IPS DF 4.7 (cell line): ENCODE results near the gene SUCLG1.
"Not testable (repeated sequence)": the region's sequence is repeated elsewhere in the genome, so short reads cannot be mapped to it uniquely, and the experiment has no call there.

Experiments used
- DNase-seq: peaks from one replicate; pipeline ENCODE4 v3.0.0-alpha.2; 2013; ENCODE audit warnings: low spot score; ENCODE audit errors: extremely low read depth

Gene SUCLG1

DNA sequence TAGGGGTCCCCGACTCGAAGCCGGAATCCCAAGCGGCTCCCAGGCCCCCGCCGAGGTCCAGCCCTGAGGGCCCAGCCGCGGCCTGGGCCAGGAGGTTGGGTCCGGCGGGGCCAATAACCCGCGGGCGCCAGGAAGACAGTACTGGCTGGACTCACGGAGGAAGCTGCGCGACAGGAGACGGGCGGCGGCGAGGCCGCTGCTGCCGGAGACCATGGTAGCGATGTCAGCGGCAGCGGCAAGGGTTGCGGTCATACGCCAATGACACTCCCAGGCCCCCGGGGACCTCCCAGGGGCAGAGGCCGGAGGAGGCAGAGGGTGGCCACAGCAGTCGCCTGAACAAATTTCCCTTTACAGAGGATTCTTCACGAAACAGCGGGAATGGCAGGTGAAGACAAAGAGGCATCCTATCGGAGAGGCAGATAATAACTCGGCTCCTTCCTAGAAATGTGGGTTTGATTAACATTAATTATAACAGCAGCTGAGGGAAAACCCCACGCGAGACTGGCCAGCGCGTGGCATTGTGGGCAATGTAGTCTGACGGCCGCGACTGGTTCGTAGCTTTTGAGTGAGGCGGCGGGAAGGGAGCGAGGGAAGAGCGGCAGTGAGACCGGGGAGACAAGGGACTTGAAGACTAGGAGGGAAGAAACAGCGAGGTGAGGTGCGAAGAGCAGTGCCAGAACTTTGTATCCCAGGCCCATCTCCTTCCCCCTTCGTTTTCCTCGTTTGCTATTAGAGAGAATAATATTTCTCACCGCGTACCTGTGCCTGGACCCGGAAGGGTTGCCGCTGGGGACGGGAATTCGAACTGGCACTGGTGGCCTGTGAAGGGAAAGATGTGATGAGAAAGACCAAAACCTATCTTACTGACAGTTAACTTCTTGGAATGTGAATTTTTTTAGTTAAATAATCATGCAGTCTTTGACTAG, at the start of gene SUCLG1:
Gene SUCLG1, minus strand, starts transcription at position 263 of the 926 bp plus-strand sequence. Its CDS starts 11 bp downstream, at position 252.
- peak; percentile 36 for DNase-seq

DNA sequence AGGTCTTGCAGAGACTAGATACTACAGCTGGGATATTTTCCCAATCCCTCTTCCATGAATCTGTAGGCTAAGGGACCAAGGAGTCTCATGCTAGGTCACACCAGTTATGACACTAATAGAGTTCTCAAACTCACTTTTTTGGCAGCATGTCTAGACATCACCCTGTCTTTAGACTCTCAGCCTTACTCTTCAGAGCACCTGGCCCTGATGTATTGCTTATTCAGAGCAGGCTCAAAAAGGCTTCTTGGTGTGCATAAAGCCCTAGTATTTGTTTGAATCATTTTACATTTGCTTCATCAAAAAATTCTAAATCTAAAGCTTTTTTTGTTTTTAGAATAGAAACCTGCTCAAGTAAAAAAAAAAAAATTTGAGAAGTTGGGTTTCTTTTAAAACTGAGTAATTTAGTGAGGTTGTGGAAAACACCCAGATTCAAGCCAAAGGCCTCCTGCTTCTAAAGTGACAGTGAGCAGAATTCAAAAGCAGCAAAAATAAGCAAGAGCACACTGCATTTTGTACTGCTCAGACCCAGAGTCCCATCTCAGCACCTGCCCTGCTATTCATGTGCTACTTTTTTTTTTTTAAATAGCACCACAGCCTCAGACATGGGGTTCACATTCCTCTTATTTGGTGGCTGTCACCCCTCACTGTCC, 39.2 kb upstream of the SUCLG1 start:
- no peak for DNase-seq

DNA sequence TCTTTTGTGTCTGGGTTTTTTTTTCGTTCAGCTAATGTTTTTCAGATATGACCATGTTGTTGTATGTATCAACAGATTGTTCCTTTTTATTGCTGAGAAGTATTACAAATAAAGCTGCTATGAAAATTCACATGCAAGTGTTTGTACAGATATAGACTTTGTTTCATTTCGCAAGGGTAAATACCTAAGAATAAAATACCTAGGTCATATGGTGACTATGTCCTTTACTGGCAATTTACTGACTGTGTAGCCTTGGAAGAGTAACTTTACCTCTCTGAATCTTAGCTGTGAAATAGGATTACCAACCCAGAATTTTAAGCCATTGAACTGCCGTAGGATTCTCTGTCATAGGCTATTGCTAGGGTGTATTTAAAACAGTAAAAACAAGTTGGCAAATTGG, 38.2 kb upstream of the SUCLG1 start:
- no peak for DNase-seq

DNA sequence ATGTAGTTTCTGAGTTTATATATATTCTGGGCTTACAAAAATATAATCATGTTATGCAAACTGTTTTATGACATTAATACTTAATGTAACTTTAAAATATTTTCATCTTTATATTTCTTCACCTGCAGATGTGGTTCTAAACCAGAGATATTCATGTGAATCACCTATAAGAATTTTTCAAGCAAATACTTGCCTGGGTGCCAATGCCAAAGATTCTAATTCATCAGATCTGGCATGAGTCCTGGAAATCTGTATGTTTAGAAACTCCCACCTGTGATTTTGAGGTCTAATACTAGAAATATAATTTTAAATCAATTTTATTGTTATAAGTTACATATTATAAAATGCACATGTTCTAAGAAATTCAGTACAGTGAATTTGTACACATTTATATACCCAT, 37.3 kb upstream of the SUCLG1 start:
- DNase-seq: no peak

DNA sequence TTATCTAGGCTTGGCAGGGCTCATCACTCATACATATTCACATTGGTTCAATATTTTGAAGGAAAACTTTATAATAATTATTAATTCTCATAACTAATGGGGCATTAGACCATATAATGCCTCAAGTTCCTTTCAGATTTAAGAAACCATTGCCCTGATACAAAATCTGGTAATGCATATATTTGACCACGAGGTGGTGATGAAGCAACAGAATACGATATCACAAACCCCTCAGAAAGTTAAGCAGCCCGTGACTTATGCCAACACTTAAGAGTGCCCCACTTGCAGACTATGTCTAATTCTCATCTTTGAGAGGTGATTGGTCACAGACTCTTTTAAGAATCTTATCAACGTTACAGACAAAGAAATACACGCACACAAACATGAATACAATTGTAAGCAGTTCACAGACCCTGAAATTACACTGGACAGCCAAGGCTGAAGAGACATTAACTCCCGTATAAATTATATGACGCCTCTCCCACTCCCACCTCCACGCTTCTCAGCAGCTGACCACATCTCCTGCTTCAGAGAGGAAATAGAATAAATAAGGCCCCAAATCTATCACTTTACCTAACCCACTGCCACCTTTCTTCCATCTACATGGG, 36.6 kb upstream of the SUCLG1 start:
- no peak for DNase-seq

DNA sequence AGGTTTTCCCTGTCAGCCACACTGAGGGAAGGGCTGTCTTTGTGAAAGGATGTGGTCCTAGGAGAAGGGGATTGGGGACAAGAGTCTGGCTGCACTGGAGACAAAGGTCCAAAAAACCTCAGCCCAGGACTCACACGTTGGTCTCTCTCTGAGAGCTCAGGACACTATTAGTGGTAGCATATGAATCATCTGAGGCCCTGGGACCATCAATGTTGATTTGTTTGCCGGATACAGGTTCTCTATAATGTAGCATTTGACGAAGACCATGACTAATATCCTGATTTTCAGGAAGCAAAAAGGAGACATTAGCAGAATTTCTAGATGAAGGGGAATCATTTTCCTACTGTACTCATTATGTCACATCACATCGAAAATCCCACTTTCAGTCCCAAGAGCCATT, 35.0 kb upstream of the SUCLG1 start:
- DNase-seq: no peak

DNA sequence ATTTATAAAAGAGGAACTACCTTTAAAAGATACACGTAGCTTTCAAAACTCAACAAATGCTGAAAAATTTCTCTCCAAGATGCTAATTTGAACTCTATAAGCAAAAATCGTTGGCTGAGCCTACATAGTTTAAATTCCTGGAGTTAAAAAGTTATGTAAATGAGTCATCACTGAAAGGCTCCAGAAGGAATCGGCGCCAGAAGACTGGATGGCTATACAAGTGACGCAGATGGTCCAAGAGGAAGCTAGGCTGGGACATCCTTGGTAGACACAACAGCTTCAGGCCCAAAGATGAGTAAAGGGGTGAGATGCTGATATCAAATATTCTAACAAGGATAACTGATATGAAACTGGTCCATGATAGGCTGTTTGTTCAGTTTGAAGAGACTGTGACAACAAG, 34.4 kb upstream of the SUCLG1 start:
- no peak for DNase-seq

DNA sequence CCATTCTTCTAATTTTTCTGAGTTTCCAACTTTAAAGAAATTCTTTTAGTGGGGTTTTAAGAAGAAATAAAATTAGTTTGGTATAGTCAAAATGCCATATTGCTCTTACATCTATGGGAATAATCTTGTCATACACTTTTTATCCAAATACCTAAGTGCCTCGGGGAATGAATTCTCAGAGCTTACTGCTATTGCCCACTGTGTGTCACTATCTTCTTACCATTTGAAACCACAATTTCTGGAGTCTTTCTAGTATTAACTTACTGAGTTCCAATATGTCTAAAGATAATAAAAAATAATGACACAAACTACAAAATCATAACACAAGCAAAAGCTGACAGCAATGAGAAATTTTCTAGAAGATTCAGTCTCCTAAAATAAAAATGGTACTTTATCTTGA, 33.5 kb upstream of the SUCLG1 start:
- no peak for DNase-seq

DNA sequence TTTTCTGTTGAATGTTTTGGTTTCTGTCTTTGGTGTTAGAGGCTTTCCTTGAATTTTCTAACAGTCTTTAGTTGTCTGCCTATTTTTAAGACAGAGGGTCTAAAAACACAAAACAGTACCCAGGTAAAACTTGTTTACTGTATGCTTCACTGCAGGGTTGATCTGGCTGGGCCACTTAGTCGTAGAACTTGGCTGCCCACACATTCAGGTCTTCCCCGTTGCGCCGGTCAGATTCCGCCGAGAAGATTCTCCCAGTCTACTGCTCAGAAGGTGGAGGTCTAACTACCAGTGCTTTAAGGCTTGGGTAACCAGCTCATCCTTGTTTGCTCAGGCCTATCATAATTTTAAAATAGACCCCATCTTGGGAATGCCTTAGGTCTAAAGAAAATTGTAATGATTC, 32.7 kb upstream of the SUCLG1 start:
- DNase-seq: no peak

DNA sequence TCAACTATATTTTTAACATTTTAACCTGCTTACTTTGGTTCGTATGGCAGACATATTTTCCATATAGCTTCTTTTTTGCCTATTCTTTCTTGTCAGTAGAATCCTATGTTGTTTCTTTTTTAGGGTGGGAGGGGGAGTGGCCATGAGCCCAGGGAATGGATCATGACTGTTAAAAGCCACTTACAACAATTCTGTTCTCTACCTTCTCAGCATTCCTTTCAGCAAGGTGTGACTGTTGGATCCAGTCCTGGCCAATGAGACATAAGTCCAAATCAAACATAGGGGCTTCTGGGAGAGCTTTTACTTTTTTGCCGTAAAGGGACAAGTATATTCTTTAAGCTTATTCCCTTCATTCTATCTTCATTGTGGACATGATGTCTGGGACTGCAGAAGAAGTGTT, 32.2 kb upstream of the SUCLG1 start:
- no peak for DNase-seq

DNA sequence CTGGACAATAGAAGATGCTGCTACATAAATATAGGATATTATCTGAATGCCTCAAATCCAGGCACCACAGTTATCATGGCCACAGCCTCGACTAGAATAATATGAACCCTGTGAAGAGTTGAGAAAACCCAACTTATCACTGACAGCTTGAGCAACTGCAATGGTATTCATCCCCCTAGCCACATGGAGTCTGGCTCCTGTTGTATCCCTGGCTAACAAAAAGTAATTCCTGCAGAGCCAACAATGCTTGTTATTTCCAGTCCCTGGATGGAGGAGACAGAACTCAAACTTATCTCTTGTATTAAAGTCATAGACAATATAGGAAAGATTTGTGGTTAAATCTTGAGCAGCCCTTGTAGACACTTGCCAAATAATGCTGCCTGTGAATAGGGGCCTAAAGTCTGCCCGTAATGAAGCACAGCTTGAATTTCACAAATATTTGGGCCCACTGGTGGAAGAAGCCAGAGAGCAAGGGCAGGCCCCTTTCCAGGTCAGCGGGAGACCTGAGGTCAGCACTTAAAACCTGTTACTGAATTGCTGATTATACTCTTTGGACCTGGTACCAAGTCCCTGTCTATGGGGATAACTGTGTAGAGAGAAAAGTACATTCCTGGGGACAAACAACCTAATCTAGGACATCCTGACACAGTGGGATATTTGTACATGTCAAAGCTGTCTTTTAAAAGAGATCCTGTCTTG, 28.4 kb upstream of the SUCLG1 start:
- no peak for DNase-seq

DNA sequence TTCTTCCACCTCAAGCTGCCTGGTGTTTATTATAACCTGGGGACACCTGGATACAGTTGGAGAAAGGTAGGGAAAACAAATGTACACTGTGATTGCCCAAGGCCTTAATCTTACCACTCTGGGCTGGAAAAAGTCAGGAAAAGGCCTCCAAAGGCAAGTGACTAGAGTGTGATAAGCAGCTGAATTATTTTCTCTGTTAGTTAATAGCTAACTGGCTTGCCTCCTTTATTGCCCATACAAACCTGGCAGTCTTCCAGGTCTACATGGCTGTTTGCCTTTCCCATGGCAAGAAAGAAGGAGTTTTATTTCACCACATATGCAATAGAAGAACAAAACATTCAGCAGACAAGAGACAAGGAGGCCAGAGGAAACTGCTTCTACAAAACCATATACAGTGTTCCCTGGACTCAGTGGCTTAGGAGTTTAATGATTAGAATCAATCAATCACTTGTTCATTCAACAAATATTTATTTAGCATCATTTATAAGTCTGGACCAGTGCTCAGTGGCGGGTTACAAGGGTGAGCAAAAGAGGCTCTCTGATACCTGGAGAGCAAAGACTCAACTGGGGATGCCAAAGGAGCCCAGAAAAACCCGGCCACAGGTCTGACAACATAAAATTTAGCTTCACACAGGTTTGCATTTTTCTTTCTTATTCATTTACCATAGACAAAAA, 27.5 kb upstream of the SUCLG1 start:
- no peak for DNase-seq

DNA sequence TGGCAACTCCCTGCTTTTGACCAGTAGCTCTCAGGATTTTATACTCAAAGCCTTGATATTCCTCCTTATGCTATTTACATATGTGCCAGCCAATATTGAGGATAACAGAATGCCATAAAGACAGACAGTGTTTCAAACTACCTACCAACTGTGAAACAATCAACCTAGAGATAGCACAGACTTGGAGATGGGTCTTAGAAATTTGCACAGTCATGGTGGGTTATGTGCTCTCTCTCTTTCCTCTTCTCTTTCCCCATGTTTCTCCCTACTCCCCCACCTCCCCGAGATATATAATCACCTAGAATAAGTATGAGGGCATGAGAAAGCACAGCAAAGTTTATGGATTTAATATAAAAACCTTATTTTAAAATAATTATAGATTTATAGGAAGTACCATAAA, 24.2 kb upstream of the SUCLG1 start:
- no peak for DNase-seq

DNA sequence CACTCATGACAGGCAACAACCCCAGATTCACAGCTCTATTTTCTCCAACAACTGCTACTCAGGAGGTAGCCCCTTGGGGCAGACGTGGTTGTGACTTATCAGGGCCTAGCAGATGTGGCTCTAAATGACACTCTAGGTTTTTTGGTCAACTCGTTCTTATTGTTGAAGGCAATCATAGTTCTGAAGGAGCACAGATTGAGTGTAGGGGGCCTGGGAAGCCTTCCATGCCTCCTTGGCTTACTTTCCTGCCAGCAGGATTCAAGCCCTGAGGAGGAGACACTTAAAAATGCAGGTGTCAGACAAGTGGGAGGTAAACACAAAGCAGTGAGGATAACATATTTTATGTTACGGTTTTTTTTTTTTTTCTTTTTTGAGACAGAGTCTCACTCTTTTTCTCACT, 23.5 kb upstream of the SUCLG1 start:
- no peak for DNase-seq

DNA sequence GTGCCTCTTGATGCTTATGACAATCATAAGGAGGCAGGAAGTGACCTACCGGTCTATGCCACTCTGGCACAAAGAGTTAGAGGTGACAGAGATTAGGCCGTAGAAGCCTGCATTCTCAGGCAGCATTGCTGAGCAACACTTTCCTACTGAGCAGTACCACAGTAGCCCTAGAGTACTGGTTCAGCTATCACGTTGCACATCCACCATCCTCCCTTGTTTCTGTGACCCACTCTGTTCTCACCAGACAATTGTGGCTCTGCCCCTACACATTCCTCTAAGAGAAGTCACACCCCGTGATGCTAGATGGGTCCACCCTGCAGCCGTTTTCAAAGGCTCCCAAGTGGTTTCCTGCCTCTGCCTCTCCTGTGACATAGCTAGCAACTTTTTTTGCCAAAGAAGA, 22.6 kb upstream of the SUCLG1 start:
- DNase-seq: no peak

DNA sequence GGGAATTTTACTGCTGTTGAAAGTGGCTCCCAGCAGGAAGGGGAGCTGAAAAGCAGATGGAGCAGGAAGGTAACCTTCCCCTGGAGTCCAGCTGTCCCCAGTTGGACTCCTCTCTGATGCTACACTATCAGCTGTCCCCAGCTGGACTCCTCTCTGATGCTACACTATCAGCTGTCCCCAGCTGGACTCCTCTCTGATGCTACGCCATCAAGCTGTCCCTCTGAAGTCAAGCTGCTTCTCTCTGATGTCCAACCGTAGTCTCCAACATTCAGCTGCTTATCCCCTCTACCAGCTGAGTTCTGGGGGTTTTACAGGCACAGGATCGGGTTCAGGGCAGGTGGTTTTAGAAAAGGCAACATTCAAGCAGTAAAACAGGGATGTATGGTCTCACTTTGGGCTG, 19.8 kb upstream of the SUCLG1 start:
- DNase-seq: no peak

DNA sequence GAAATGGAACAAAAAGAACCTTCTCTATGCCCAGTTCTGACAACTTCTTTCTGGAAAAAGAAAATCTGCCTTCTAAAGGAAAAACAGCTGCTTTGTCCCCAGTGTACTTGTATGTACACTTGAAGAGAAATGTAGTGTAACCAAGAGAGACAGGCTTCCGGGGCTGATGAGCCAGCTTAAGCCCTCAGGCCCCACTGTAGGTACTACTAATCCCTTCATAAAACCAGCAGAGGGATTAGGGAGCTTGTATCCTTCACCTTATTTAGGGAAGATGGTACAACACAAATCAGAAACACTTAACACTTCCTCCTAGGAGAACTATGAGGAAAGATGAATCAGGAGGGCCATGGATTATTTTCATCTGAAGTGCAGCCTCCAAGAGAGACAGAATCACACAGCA, 18.8 kb upstream of the SUCLG1 start:
- DNase-seq: no peak

DNA sequence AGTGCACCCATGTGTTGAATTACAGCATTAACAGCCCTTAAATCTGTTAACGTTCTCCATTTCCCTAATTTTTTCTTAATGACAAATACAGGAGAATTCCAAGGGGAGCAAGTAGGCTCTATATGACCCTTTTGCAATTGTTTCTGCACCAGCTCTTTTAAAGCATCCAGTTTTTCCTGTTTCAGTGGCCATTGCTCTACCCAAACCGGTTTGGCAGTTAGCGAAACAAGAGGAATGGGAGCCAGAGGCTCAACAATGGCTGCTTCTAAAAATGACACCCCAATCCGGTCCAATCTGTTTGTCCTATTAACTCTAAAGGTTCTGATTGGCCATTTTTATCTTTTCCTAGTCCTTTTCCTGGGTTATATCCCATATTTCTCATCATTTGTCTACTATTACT, 15.1 kb upstream of the SUCLG1 start:
- no peak for DNase-seq

DNA sequence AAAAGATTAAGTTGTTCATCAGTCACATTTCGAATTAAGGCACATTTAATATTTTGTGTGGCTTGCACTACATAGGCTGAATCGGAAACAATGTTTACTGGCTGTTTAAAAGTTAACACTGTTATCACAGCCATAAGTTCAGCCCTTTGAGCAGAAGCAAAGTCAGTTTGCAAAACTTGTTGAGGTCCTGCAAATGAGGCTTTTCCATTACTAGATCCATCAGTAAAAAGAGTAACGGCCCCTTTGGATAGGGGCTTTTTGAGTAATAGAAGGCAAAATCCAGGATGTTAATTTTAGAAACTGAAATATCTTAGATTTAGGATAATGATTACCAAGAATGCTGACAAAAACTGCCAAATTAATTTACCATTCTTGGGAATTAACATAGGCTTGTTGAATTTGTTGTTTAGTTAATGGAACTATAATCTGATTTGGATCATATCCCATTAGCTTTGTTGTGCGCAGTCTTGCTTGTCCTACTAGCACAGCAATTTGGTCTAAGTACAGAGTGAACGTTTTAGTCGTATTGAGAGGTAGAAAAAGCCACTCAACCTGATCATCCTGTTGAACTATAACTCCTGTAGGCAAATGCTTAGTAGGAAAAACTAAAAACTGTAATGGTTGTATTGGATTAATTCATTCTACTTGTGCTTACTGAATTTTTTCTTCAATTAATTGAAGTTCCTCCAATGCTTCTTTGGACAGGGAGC, 13.9 kb upstream of the SUCLG1 start:
- no peak for DNase-seq

DNA sequence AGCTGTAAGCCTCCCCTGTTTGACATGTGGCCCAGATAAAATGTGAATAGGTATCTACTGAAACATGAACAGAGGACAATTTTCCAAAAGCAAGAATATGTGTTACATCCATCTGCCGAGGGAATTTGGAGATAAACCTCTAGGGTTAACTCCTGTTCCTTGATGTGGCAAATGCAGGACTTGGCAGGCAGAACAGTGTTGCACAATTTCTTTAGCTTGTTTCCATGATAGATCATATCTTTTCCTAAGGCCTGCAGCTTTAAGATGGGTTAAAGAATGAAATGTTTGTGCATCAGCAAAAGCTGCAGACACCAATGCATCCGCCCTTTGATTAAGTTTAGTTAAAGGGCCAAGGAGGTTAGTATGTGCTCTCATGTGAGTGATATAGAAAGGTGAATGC, 13.3 kb upstream of the SUCLG1 start:
- not testable (repeated sequence) for DNase-seq

DNA sequence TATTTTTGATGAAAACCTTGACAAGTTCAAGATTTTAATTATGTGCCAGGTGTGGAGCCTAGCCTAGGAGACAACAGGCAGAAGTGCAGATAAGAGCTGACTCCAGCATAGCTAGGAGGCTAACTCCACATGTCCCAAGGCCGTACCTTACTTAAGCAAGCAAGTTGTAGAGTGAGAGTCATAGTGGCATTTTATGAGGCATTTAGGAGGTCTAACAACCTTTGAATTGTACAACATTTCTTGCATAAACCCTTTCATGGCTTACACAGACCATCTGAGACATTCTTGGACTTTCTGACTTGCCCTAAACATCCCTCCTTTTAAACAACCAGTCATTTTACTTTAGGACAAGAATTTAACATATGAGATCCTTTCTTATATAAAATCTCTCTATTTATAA, 8.3 kb upstream of the SUCLG1 start:
- DNase-seq: no peak
